HCT116 (cell line): ENCODE data around the gene CYP26B1. TPM values are rescaled to one million over a fixed set of nuclear protein-coding genes. Genes with fewer than 3 reads are reported as not detected.

ENCODE experiments used
- ATAC-seq: fragments of 200-7000 bp; cut with Tn5 transposase; 2 replicates; pipeline ENCODE4 v1.9.1; 2020; ENCODE audit warnings: mild to moderate bottlenecking, moderate library complexity
- BruUV-seq: library from RNA; stranded (reverse); fragments of 400-500 nt; replicated peaks from 2 replicates; lab custom pipeline; 2021; lab: Mats Ljungman, UMichigan
- CTCF ChIA-PET: fragments of 300-600 bp; sonication (Branson Sonifier 250); formaldehyde crosslinking; loops from one replicate; lab custom pipeline; 2021; ENCODE audit warnings: antibody characterized with exemption; lab: Charles Lee
- POLR2A ChIA-PET: fragments of 300-600, 350-600 bp; sonication (Branson Sonifier 250); formaldehyde crosslinking; loops from one replicate; lab custom pipeline; 2021; ENCODE audit warnings: antibody characterized with exemption; lab: Charles Lee
- RAD21 ChIA-PET, 2 experiments: fragments of 300-600 bp; sonication (Branson Sonifier 250); formaldehyde crosslinking; loops; one replicate each; lab custom pipeline; 2023; ENCODE audit warnings: low total read pairs in 2 of 2; ENCODE audit not compliant: uncharacterized antibody in 2 of 2, unreplicated experiment in 2 of 2, low non-redundant PET in 1 of 2; lab: Charles Lee
- DNase-seq: peaks from one replicate; pipeline ENCODE4 v3.0.0-alpha.2; 2010; ENCODE audit warnings: low read depth, low spot score
- H2AFZ ChIP-seq: fragments of 200-600 bp; shearing (Covaris generic), sonication (generic); 2 replicates; pipeline ENCODE4 v1.6.1; 2017; ENCODE audit warnings: low read depth, mixed run types, mixed read lengths, antibody characterized with exemption, low read length; ENCODE audit not compliant: poor library complexity, severe bottlenecking
- H3K27ac ChIP-seq: 2 replicates; pipeline ENCODE4 v1.5.1; 2012; ENCODE audit warnings: low read depth, low read length
- H3K27me3 ChIP-seq: fragments of 200-600 bp; sonication (generic); 2 replicates; pipeline ENCODE4 v1.6.1; 2016; ENCODE audit warnings: mixed run types, low read length, mixed read lengths; ENCODE audit not compliant: insufficient read depth
- H3K36me3 ChIP-seq, 2 experiments: fragments of 200-500 bp in 1 of 2; fragments of 200-600 bp in 1 of 2; sonication (Bioruptor generic) in 1 of 2; sonication (generic) in 1 of 2; 2 replicates each; pipeline versions ENCODE4 v1.5.1 to v1.6.1; 2014 to 2016; ENCODE audit warnings: low read length in 2 of 2, inconsistent platforms in 1 of 2, mixed read lengths in 1 of 2, mixed run types in 1 of 2; ENCODE audit not compliant: insufficient read depth in 2 of 2, control insufficient read depth in 1 of 2
- H3K4me1 ChIP-seq, 2 experiments: fragments of 200-600 bp in 1 of 2; sonication (generic) in 1 of 2; 2 replicates each; pipeline versions ENCODE4 v1.5.1 to v1.6.1; 2012 to 2017; ENCODE audit warnings: low read length in 2 of 2, inconsistent platforms in 1 of 2, mild to moderate bottlenecking in 1 of 2, mixed read lengths in 1 of 2, mixed run types in 1 of 2, moderate library complexity in 1 of 2; ENCODE audit not compliant: insufficient read depth in 2 of 2, control insufficient read depth in 1 of 2
- H3K4me2 ChIP-seq: fragments of 200-600 bp; sonication (generic); 2 replicates; pipeline ENCODE4 v1.6.1; 2017; ENCODE audit warnings: mixed run types, low read length, mixed read lengths
- H3K4me3 ChIP-seq, 2 experiments: fragments of 200-600 bp in 1 of 2; sonication (generic) in 1 of 2; replicated peaks in 1 of 2; 2 replicates each; pipeline ENCODE4 v1.5.1; 2011 to 2016; ENCODE audit warnings: low read length in 2 of 2, control low read depth in 1 of 2, low read depth in 1 of 2, mild to moderate bottlenecking in 1 of 2, mixed read lengths in 1 of 2, mixed run types in 1 of 2
- H3K79me2 ChIP-seq: fragments of 200-600 bp; sonication (generic); 2 replicates; pipeline ENCODE4 v1.6.1; 2017; ENCODE audit warnings: mild to moderate bottlenecking, mixed run types, low read length, moderate library complexity, mixed read lengths; ENCODE audit not compliant: insufficient read depth
- H3K9ac ChIP-seq: fragments of 200-600 bp; sonication (generic); 2 replicates; pipeline ENCODE4 v1.6.1; 2016; ENCODE audit warnings: low read length, mixed read lengths
- H3K9me2 ChIP-seq: fragments of 200-600 bp; sonication (generic), shearing (Covaris generic); 2 replicates; pipeline ENCODE4 v1.6.1; 2017; ENCODE audit warnings: mixed run types, mild to moderate bottlenecking, moderate library complexity; ENCODE audit not compliant: insufficient read depth
- H3K9me3 ChIP-seq, 2 experiments: fragments of 200-500 bp in 1 of 2; fragments of 200-600 bp in 1 of 2; sonication (Bioruptor generic) in 1 of 2; sonication (generic) in 1 of 2; 2 replicates each; pipeline ENCODE4 v1.6.1; 2014 to 2017; ENCODE audit warnings: low read length in 2 of 2, mixed read lengths in 2 of 2, inconsistent platforms in 1 of 2, low read depth in 1 of 2, mild to moderate bottlenecking in 1 of 2, mixed run types in 1 of 2, moderate library complexity in 1 of 2; ENCODE audit not compliant: control insufficient read depth in 1 of 2, insufficient read depth in 1 of 2
- H4K20me1 ChIP-seq: fragments of 200-600 bp; sonication (generic), shearing (Covaris generic); 2 replicates; pipeline ENCODE4 v1.6.1; 2017; ENCODE audit warnings: mixed run types, mild to moderate bottlenecking, moderate library complexity; ENCODE audit not compliant: insufficient read depth
- CBX3 ChIP-seq: IDR thresholded peaks from 2 replicates; pipeline ENCODE4 v1.6.1; 2012; ENCODE audit warnings: low read depth
- CEBPB ChIP-seq: IDR thresholded peaks from 2 replicates; pipeline ENCODE4 v1.6.1; 2012; ENCODE audit warnings: low read depth
- CTCF ChIP-seq, 3 experiments: fragments of 200-600 bp in 1 of 3; sonication (generic) in 1 of 3; IDR thresholded peaks in 2 of 3; conservative IDR thresholded peaks in 1 of 3; 2 replicates each; pipeline ENCODE4 v1.5.1; 2012 to 2017; ENCODE audit warnings: low read depth in 2 of 3, low read length in 2 of 3, antibody characterized with exemption in 1 of 3, borderline replicate concordance in 1 of 3, control low read depth in 1 of 3, mild to moderate bottlenecking in 1 of 3, mixed read lengths in 1 of 3, mixed run types in 1 of 3, moderate library complexity in 1 of 3; ENCODE audit not compliant: insufficient read depth in 1 of 3
- EGR1 ChIP-seq: IDR thresholded peaks from 2 replicates; pipeline ENCODE4 v1.6.1; 2012; ENCODE audit warnings: low read depth
- ELF1 ChIP-seq: IDR thresholded peaks from 2 replicates; pipeline ENCODE4 v1.6.1; 2012; ENCODE audit warnings: low read depth, borderline replicate concordance
- EZH2phosphoT487 ChIP-seq: fragments of 200-600 bp; IDR thresholded peaks from 2 replicates; pipeline ENCODE4 v1.6.1; 2018; ENCODE audit warnings: antibody characterized with exemption, borderline replicate concordance
- FOSL1 ChIP-seq: IDR thresholded peaks from 2 replicates; pipeline ENCODE4 v1.6.1; 2012; ENCODE audit warnings: low read depth
- JUND ChIP-seq: IDR thresholded peaks from 2 replicates; pipeline ENCODE4 v1.6.1; 2012
- MAX ChIP-seq: IDR thresholded peaks from 2 replicates; pipeline ENCODE4 v1.6.1; 2012
- POLR2A ChIP-seq: IDR thresholded peaks from 2 replicates; pipeline ENCODE4 v1.7.0; 2011; ENCODE audit warnings: borderline replicate concordance; ENCODE audit not compliant: insufficient read depth, insufficient read length; ENCODE audit errors: extremely low read depth
- POLR2AphosphoS5 ChIP-seq: IDR thresholded peaks from 2 replicates; pipeline ENCODE4 v1.6.1; 2011; ENCODE audit warnings: mild to moderate bottlenecking, low read depth, low read length, moderate library complexity
- RAD21 ChIP-seq: IDR thresholded peaks from 2 replicates; pipeline ENCODE4 v1.6.1; 2012; ENCODE audit warnings: low read depth, mild to moderate bottlenecking
- REST ChIP-seq: IDR thresholded peaks from 2 replicates; pipeline ENCODE4 v1.6.1; 2012; ENCODE audit warnings: low read depth
- SIN3A ChIP-seq: IDR thresholded peaks from 2 replicates; pipeline ENCODE4 v1.6.1; 2012; ENCODE audit warnings: low read depth
- SRF ChIP-seq: IDR thresholded peaks from 2 replicates; pipeline ENCODE4 v1.6.1; 2012; ENCODE audit warnings: low read depth
- TCF7L2 ChIP-seq: IDR thresholded peaks from 2 replicates; pipeline ENCODE4 v1.7.0; 2011; ENCODE audit warnings: borderline replicate concordance, inconsistent platforms; ENCODE audit not compliant: insufficient read depth, insufficient read length; ENCODE audit errors: extremely low read depth
- YY1 ChIP-seq: IDR thresholded peaks from 2 replicates; pipeline ENCODE4 v1.6.1; 2011; ENCODE audit warnings: low read length, low read depth, moderate library complexity, mild to moderate bottlenecking; ENCODE audit not compliant: insufficient replicate concordance; ENCODE audit errors: extremely low read depth
- ZBTB33 ChIP-seq: IDR thresholded peaks from 2 replicates; pipeline ENCODE4 v1.6.1; 2011; ENCODE audit warnings: mild to moderate bottlenecking, low read length, moderate library complexity; ENCODE audit not compliant: insufficient replicate concordance; ENCODE audit errors: extremely low read depth
- ZFX ChIP-seq: fragments of 450-650 bp; IDR thresholded peaks from 2 replicates; pipeline ENCODE4 v1.6.1; 2017
- ZNF274 ChIP-seq: fragments of 200-500 bp; sonication (Bioruptor generic); IDR thresholded peaks from 2 replicates; pipeline ENCODE4 v1.6.1; 2014; ENCODE audit warnings: mild to moderate bottlenecking, low read depth, low read length, inconsistent platforms
- intact Hi-C: fragments of 100-400 bp; cut with micrococcal nuclease; formaldehyde crosslinking; loops from 2 replicates; pipeline ENCODE4 v1.10.0; 2022
- total RNA-seq: library from RNA; stranded (reverse); gene quantifications from one replicate; pipeline ENCODE4 v1.2.1, GENCODE V29; 2021; ENCODE audit not compliant: unreplicated experiment

Gene CYP26B1
- total RNA-seq, 1 experiment from 2014 or later = 21.1 TPM

- ChIA-PET POLR2A (no interaction called here), RAD21 (interaction anchor here in 1 of 2 experiments (0.6 kb wide), 1 partner anchor 362 kb away, joined by 8 read pairs; no protein-coding TSS in a partner anchor), CTCF (no interaction called here)
- no TSS peak for BruUV-seq
- DNase-seq (no peak), ATAC-seq (no peak)
- Histone ChIP-seq H3K27me3 (no peaks in the 10 kb centered on the region), H2AFZ (no peak overlapping the region), H3K79me2 (no peaks in the 10 kb centered on the region), H3K9me2 (no peaks in the 10 kb centered on the region), H3K9me3 (no peaks in the 10 kb centered on the region), H4K20me1 (no peaks in the 10 kb centered on the region), H3K27ac (no peak overlapping the region), H3K4me2 (no peak overlapping the region), H3K36me3 (no peaks in the 10 kb centered on the region), H3K4me1 (no peaks in the 10 kb centered on the region), H3K9ac (no peak overlapping the region), H3K4me3 (no peak overlapping the region)
- TF ChIP-seq ELF1 (no peak), RAD21 (no peak), MAX (no peak), SIN3A (no peak), EZH2phosphoT487 (no peak), POLR2AphosphoS5 (no peak), JUND (no peak), ZFX (no peak), ZNF274 (no peak), ZBTB33 (no peak), CEBPB (no peak), CTCF (IDR thresholded peaks at IDR 0.05 in 2 of 3, conservative IDR thresholded peaks at IDR 0.05 in 1 of 3; ENCODE audit: borderline replicate concordance in 1 of 3, insufficient read depth in 1 of 3, low read depth in 2 of 3, low read length in 2 of 3) (no peak), POLR2A (no peak), FOSL1 (no peak), TCF7L2 (no peak), CBX3 (no peak), YY1 (no peak), REST (no peak), SRF (no peak), EGR1 (no peak)
- intact Hi-C loops = no loop called here
Observed at GRCh38 chr2:72176281-72176680, 28.6 kb upstream of the CYP26B1 start.
